Measurements from ENCODE around the gene CHD2.
"Not testable (repeated sequence)": the region's sequence is repeated elsewhere in the genome, so short reads cannot be mapped to it uniquely, and the experiment has no call there.

CHD2 gene

DNA sequence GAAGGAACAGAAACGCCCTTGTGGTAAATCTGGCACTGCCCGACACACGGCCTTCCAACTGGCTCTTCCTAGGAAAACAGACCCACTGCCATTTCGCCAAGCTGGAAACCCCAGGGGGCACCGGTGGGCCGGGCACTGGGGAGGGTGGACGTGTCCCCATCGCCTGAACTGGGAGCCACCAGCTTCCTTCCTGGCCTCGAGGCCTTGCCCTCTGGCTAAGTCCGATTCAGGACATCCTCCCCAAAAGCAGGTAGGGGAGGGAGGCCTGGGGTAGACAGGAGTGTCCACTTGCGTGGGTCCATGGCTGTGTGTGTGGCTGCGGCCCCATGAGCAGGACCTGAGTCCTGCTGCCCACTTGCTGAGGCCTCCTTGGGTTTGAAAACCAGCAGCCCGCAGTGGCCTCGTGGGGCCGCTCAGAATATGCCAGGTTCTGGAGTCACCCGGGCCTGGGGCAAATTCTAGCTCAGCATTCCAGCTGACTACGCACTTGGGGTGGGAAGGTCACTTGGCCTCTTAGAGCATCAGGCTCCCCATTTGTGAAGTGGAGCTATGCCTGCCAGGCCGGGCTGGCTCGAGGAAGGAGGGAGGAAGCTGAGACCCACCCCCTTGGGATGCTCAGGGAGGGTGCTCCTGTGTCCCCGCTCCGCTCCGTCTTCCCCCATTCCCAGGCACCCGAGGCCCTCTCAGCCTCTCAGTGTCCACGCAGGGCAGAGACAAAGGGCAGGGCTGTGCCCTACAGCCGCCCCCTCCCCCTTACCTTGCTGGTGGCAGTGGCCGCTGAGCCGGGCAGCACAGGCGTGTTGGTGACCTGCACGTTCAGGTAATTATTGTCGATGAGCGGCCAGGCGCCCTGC, 151.3 kb downstream of the CHD2 start:
- no peak for DNase-seq

GRCh38 chr15:93052090-93052879, 152.2 kb downstream of the CHD2 start:
- peak; percentile 43 for DNase-seq
- in situ Hi-C loops (cut with MboI; ENCODE audit: low pct_unique_long_range_greater_than_20kb, low sequenced_read_pairs), result no loop called here

More for the DNA sequence above, 151.3 kb downstream of the CHD2 start:
- in situ Hi-C loops (cut with MboI; ENCODE audit: low pct_unique_long_range_greater_than_20kb, low sequenced_read_pairs), result no loop called here

DNA sequence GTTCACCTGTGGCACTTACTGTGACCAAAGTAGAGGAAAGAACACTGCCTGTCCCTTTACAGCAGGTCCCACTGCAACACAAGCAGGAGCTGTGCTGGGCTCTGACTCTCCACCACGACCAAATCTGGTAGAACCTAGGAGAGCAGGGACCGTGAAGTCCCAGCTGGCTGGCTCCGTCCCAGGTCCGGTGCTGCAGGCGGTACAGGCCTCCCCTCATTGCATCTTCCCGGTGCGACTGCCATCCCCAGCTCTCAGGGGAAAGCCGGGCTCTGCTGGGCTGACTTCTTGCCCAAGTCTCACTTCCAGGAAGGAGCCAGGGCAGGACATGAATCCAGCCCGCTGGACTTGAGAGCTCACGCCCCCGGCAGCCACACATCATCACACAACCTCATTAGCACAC, 155.1 kb downstream of the CHD2 start:
- DNase-seq, result no peak
- in situ Hi-C loops (cut with MboI; ENCODE audit: low pct_unique_long_range_greater_than_20kb, low sequenced_read_pairs), result no loop called here

- DNase-seq, result no peak
- in situ Hi-C loops (cut with MboI; ENCODE audit: low pct_unique_long_range_greater_than_20kb, low sequenced_read_pairs), result no loop called here
Observed at GRCh38 chr15:93056836-93057235, 156.7 kb downstream of the CHD2 start.

GRCh38 chr15:93057618-93058017, 157.5 kb downstream of the CHD2 start:
- no peak for DNase-seq
- in situ Hi-C loops (cut with MboI; ENCODE audit: low pct_unique_long_range_greater_than_20kb, low sequenced_read_pairs), result no loop called here

DNA sequence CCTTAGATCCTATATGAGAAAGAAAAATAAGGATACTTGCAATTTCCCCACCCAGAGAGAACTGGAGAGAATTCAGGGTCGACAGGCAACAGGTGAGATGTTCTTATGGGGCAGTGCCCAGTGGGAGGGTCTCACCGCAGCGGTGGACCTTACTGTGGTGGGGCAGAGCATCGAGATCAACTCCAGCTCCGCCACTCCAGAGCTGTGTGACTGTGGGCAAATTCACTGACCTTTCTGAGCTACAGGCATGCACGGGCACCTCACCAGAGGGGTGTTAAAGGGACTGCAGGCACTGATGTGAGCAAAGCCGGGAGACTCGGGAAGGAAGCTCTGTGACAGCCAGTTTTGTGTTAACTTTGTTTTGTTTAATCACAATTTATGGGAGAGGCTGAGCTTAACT, 158.0 kb downstream of the CHD2 start:
- DNase-seq, result no peak
- in situ Hi-C loops (cut with MboI; ENCODE audit: low pct_unique_long_range_greater_than_20kb, low sequenced_read_pairs), result no loop called here

- DNase-seq, result no peak
- in situ Hi-C loops (cut with MboI; ENCODE audit: low pct_unique_long_range_greater_than_20kb, low sequenced_read_pairs), result no loop called here
Observed at GRCh38 chr15:93058904-93059427, 158.8 kb downstream of the CHD2 start.

DNA sequence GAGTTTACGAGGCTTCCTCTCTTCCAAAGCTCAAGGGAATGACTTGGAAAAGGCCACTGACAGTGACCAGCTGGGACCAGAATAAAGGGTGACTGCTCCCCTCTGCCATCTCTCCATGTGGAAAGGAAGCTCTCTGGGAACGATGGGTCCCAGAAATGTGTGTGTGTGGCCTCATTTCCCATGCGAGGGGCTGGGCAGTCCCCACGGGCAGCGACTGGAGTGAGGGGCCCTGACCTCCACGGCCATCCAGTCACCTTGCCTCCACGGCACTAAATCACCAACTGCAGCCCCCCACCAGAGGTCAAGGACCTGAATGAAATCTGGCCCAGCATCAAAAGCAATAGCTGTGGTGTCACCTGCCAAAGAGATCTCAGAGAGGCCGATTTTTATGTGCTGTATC, 159.3 kb downstream of the CHD2 start:
- no peak for DNase-seq
- in situ Hi-C loops (cut with MboI; ENCODE audit: low pct_unique_long_range_greater_than_20kb, low sequenced_read_pairs), result no loop called here

DNA sequence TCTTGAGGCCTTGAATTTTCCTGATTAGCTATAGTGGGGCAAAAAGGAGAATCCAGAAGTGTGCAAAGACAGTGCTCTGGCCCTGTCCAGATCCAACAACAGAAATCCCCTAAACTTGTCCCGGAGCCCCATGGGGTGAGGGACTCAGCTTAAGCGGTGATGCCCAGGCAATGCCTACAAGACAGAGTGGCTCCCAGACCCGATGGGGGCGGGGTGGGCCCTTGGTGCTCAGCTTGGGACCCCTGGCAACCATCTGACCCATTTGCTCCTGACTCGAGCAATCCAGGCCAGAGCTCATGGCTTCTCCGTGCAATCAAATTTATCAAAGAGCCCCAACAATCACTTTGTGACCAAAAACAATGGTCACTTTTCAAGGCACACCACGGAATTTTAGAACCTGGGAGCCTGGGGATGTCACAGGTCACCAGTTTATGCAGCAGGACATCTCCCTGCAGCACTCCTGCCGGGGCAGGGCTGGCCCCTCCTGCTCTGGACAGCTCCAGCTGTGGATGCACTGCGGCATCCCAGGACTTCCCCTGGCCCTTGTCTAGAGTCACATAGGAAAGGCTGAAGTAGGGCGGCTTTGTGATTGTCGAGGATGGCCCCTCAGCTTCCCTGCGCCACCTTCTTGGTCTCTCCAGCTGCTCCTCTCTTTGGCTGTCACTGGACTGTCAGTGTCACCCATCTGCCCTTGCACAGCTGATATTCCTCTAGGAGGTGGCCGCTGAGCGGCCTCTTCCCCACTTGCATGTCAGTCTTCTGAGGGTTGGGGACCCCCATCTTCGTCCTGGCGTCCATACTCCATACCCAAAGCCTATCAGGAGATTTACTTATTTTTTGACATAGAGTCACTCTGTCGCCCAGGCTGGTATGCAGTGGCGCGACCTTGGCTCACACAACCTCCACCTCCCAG, 160.5 kb downstream of the CHD2 start:
- DNase-seq, result no peak
- in situ Hi-C loops (cut with MboI; ENCODE audit: low pct_unique_long_range_greater_than_20kb, low sequenced_read_pairs), result no loop called here

GRCh38 chr15:93062628-93063261, 162.6 kb downstream of the CHD2 start:
- DNase-seq; in situ Hi-C loops (cut with MboI; ENCODE audit: low pct_unique_long_range_greater_than_20kb, low sequenced_read_pairs): not testable (repeated sequence)

GRCh38 chr15:93063262-93063671, 163.1 kb downstream of the CHD2 start:
- DNase-seq, result no peak
- in situ Hi-C loops (cut with MboI; ENCODE audit: low pct_unique_long_range_greater_than_20kb, low sequenced_read_pairs), result no loop called here

DNA sequence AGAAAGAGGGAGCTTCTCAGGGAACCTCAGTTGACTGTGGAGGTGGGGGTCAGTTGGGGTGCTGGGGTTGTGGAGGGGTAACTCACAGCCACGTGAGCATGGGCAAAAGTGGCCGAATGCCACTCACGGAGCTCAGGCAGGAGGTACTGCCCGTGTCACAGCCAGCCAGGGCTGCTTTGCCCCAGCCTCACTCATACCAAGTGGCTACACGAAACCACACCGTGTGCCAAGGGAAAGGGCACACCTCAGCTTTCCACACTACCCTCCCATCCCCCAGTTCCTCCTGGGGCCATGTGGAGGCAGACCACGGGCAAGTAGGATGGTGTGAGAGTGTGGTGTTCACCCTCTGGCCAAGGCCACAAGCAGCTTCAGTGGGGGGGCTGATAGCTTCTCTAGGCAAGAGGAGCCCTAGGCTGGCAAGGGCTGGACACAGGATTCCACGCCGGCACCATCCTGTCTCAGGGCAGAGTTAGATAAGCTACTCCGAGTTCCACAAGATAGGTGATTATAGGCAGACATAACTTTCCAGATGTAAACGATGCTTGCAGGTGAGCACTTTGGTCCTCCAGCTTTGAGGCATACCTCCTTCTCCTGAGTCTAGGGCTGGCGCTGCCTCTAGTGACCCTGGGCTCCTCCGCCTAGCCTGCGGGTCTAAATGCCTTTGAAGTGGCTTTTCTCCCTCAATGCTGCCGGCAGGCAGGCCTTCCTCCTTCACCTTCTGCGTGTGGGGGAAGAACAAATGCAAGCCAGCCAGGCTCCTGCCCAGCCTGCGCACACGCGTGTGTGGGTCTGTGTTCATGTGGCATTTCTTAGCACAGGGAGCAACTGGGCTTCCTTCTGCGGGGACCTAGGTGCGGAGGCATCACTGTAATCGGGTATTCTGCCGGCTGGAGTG, 163.9 kb downstream of the CHD2 start:
- in situ Hi-C loops (cut with MboI; ENCODE audit: low pct_unique_long_range_greater_than_20kb, low sequenced_read_pairs), result no loop called here
- no peak for DNase-seq

DNA sequence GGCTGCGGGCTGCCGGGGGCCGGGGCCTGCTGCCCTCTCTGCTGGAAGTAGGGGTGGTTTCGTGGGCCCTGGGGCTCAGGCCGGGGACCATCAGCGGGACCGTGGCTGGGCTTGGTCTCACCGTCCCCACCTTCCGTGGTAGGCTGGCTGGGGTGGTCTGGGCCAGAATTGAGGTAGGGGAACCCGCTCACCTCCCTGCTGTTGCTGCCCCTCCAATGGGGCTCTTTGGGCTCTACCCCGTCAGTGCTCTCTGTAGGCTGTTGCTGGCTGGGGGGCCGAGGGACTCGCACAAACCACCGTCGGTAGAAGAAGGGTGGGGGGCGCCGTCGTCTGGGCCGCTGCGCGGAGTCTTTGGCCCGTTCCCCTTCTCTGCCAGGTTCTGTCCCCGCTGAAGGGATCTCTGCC, 165.5 kb downstream of the CHD2 start:
- DNase-seq, result no peak
- in situ Hi-C loops (cut with MboI; ENCODE audit: low pct_unique_long_range_greater_than_20kb, low sequenced_read_pairs), result no loop called here

DNA sequence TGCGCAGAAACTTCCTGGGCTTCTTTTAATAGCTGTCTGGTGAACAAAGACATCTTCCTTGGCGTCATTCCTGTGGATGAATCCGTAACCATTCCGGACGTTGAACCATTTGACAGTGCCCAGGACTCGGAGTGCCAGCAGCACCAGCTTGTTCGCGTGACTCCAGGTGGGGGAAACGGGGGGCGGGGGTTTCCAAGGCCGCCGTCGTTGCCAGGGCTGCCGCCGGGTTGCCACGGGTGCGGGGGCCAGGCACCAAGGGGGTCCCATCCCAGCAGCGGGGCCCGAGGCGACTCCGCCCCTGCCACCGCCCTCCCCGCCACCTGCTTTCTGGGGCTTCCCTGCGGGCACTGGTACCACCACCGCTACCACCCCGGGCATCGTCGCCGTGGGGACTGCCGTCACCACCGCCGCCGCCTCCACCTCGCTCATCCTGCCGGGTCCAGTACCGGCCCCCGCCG, 166.1 kb downstream of the CHD2 start:
- in situ Hi-C loops (cut with MboI; ENCODE audit: low pct_unique_long_range_greater_than_20kb, low sequenced_read_pairs), result no loop called here
- no peak for DNase-seq

GRCh38 chr15:93066834-93067648, 166.9 kb downstream of the CHD2 start:
- in situ Hi-C loops (cut with MboI; ENCODE audit: low pct_unique_long_range_greater_than_20kb, low sequenced_read_pairs), result no loop called here
- no peak for DNase-seq

GRCh38 chr15:93067649-93068085, 167.5 kb downstream of the CHD2 start:
- DNase-seq, result no peak
- in situ Hi-C loops (cut with MboI; ENCODE audit: low pct_unique_long_range_greater_than_20kb, low sequenced_read_pairs), result no loop called here
